Activated CD8-positive, alpha-beta T cell treated with anti-CD3 and anti-CD28 coated beads for 36 hours (primary cell): Measurements from ENCODE around the gene GBF1. TPM values are rescaled to one million over a fixed set of nuclear protein-coding genes. Genes with fewer than 3 reads are reported as not detected.

ENCODE experiments used
- ATAC-seq: fragments of 200-7000 bp; cut with Tn5 transposase; one replicate; pipeline ENCODE4 v1.10.0; 2021; ENCODE audit warnings: mild to moderate bottlenecking, moderate library complexity
- CTCF ChIA-PET: fragments of 350-600 bp; sonication (Branson Sonifier 250); formaldehyde crosslinking; loops from one replicate; lab custom pipeline; 2021; ENCODE audit warnings: antibody characterized with exemption; lab: Charles Lee
- POLR2A ChIA-PET: fragments of 350-600 bp; sonication (Branson Sonifier 250); formaldehyde crosslinking; loops from one replicate; lab custom pipeline; 2021; ENCODE audit warnings: antibody characterized with exemption; lab: Charles Lee
- DNase-seq: peaks from one replicate; pipeline ENCODE4 v3.0.0-alpha.2; 2020
- H3K27ac Mint-ChIP-seq: one replicate; pipeline ENCODE4 v1.8.0; 2021; ENCODE audit warnings: mild to moderate bottlenecking, mixed read lengths
- H3K27me3 Mint-ChIP-seq: one replicate; pipeline ENCODE4 v1.8.0; 2021; ENCODE audit warnings: mixed read lengths
- H3K36me3 Mint-ChIP-seq: one replicate; pipeline ENCODE4 v1.8.0; 2021; ENCODE audit warnings: low read depth, mixed read lengths
- H3K4me1 Mint-ChIP-seq: one replicate; pipeline ENCODE4 v1.8.0; 2021; ENCODE audit warnings: low read depth, mixed read lengths
- H3K4me3 Mint-ChIP-seq: one replicate; pipeline ENCODE4 v1.8.0; 2021; ENCODE audit warnings: mild to moderate bottlenecking, moderate library complexity, mixed read lengths
- H3K9me3 Mint-ChIP-seq: one replicate; pipeline ENCODE4 v1.8.0; 2021; ENCODE audit warnings: mixed read lengths
- CTCF ChIP-seq: fragments of 200-600 bp; IDR thresholded peaks from one replicate; pipeline ENCODE4 v1.8.0; 2022; ENCODE audit warnings: antibody characterized with exemption, mild to moderate bottlenecking
- intact Hi-C: fragments of 100-400 bp; cut with micrococcal nuclease; formaldehyde crosslinking; loops from one replicate; pipeline ENCODE4 v1.10.0; 2022
- total RNA-seq, 2 experiments: library from RNA; stranded (reverse); gene quantifications; one replicate each; pipeline ENCODE4 v1.2.3, GENCODE V29; 2021

Gene GBF1
- total RNA-seq, 2 experiments from 2014 or later: 25.4 to 28.2 TPM

- peak; percentile 70 for DNase-seq
- Mint-ChIP-seq H3K27ac (peak overlapping the region; percentile 15), H3K27me3 (peaks cover 18% of the 10 kb centered on the region), H3K4me3 (peak overlapping the region; percentile 87), H3K36me3 (peaks cover 8% of the 10 kb centered on the region), H3K4me1 (peaks cover 22% of the 10 kb centered on the region), H3K9me3 (no peaks in the 10 kb centered on the region)
- ChIA-PET CTCF (interaction anchor here (1.0 to 6.2 kb wide), 10 partner anchors 10 to 250 kb away, joined by 3 to 143 read pairs (median 5); partner anchors contain the start of genes C10orf95, CUEDC2 and NFKB2), POLR2A (interaction anchor here (0.9 to 7.3 kb wide), 9 partner anchors 9 to 84 kb away, joined by 3 to 73 read pairs (median 41); partner anchors contain the start of genes C10orf95, CUEDC2, NFKB2 and SUFU)
- intact Hi-C loops: no loop called here
- TF ChIP-seq CTCF: no peak
- no peak for ATAC-seq
Measured at GRCh38 chr10:102419269-102420180, 174.2 kb downstream of the GBF1 start.

GRCh38 chr10:102420181-102420713 lies 174.9 kb downstream of the GBF1 start:
- DNase-seq (peak; percentile 36), ATAC-seq (no peak)
- CTCF ChIA-PET: interaction anchor here (0.8 to 6.2 kb wide), 12 partner anchors 10 to 250 kb away, joined by 3 to 143 read pairs (median 5); partner anchors contain the start of genes C10orf95, CUEDC2 and NFKB2
- Mint-ChIP-seq H3K27me3 (peaks cover 18% of the 10 kb centered on the region), H3K27ac (peak overlapping the region; percentile 91), H3K9me3 (no peaks in the 10 kb centered on the region), H3K36me3 (peaks cover 8% of the 10 kb centered on the region), H3K4me3 (peak overlapping the region; percentile 87), H3K4me1 (peaks cover 22% of the 10 kb centered on the region)
- intact Hi-C loops: no loop called here
- TF ChIP-seq CTCF: no peak
- POLR2A ChIA-PET: interaction anchor here (0.9 to 7.3 kb wide), 18 partner anchors 10 to 304 kb away, joined by 3 to 73 read pairs (median 6); partner anchors contain the start of genes ARL3, C10orf95, CUEDC2 and NFKB2

GRCh38 chr10:102420714-102421506 lies 175.6 kb downstream of the GBF1 start, which contains the start of gene FBXL15:
FBXL15 (plus strand) TSS chr10:102420836; CDS start chr10:102421130, 294 bp downstream.
- peaks cover 8% of the 10 kb centered on the region for H3K36me3 Mint-ChIP-seq
- CTCF ChIA-PET: interaction anchor here (0.8 to 6.2 kb wide), 12 partner anchors 11 to 190 kb away, joined by 3 to 143 read pairs (median 6); partner anchors contain the start of genes C10orf95, CUEDC2 and NFKB2
- intact Hi-C loops: no loop called here
- ATAC-seq: peak; percentile 85
- peaks cover 25% of the 10 kb centered on the region for H3K4me1 Mint-ChIP-seq
- peaks cover 15% of the 10 kb centered on the region for H3K27me3 Mint-ChIP-seq
- H3K9me3 Mint-ChIP-seq: no peaks in the 10 kb centered on the region
- DNase-seq: peak; percentile 98
- H3K27ac Mint-ChIP-seq: peak within 1 kb of the TSS; percentile 91
- POLR2A ChIA-PET: interaction anchor here (0.9 to 7.3 kb wide), 19 partner anchors 10 to 305 kb away, joined by 3 to 73 read pairs (median 6); partner anchors contain the start of genes ARL3, C10orf95, CUEDC2 and NFKB2
- TF ChIP-seq CTCF: no peak
- H3K4me3 Mint-ChIP-seq: peak within 1 kb of the TSS; percentile 87

GRCh38 chr10:102421507-102421756 lies 176.1 kb downstream of the GBF1 start:
- intact Hi-C loops: no loop called here
- CTCF ChIA-PET: interaction anchor here (1.0 to 6.2 kb wide), 13 partner anchors 8 to 191 kb away, joined by 3 to 143 read pairs (median 16); partner anchors contain the start of genes C10orf95, CUEDC2, NFKB2 and SUFU
- DNase-seq (no peak), ATAC-seq (no peak)
- POLR2A ChIA-PET: interaction anchor here (1.1 to 7.3 kb wide), 14 partner anchors 10 to 306 kb away, joined by 3 to 73 read pairs (median 22); partner anchors contain the start of genes ARL3, C10orf95, CUEDC2 and NFKB2
- Mint-ChIP-seq H3K27me3 (peaks cover 13% of the 10 kb centered on the region), H3K36me3 (peaks cover 8% of the 10 kb centered on the region), H3K9me3 (no peaks in the 10 kb centered on the region), H3K27ac (peak overlapping the region; percentile 91), H3K4me3 (peak overlapping the region; percentile 87), H3K4me1 (peaks cover 31% of the 10 kb centered on the region)
- no peak for TF ChIP-seq CTCF
